ENCODE results near the gene CTNNA1. TPM values are rescaled to one million over a fixed set of nuclear protein-coding genes. Genes with fewer than 3 reads are reported as not detected.
A peak's percentile ranks its signal among the peaks of the same experiment; 100 is the strongest.

The CTNNA1 gene
- total and polyA plus RNA-seq, 9 of the 15 experiments (the other 6 are each of a cell fraction or from before 2014, with no cell fraction given): 29.6 to 117 (median 89.1) TPM

- TF ChIP-seq ETV1 (tag; conservative IDR thresholded peaks at IDR 0.05; ENCODE audit: low read depth): no peak
These were observed 62.3 kb downstream of the CTNNA1 start (continued) for GRCh38 chr5:138815529-138815928.

- Histone ChIP-seq H3K9me1 (ENCODE audit: control insufficient read depth, insufficient read depth, low read length) (no peaks in the 10 kb centered on the region), H2AFZ (ENCODE audit: low read depth, low read length) (no peak overlapping the region), H3K4me1 (replicated peaks in 1 of 2; ENCODE audit: control insufficient read depth in 2 of 2, insufficient read depth in 2 of 2, low read length in 2 of 2) (no peaks in the 10 kb centered on the region), H3K4me3 (no peak overlapping the region), H3K27ac (ENCODE audit: extremely low read depth, low read depth, low read length) (no peak overlapping the region), H4K20me1 (replicated peaks; ENCODE audit: control insufficient read depth, insufficient read depth, low read length) (no peaks in the 10 kb centered on the region), H3K9ac (ENCODE audit: insufficient read depth in 1 of 2, low read depth in 2 of 2, low read length in 2 of 2) (no peak overlapping the region), H3K79me2 (ENCODE audit: control insufficient read depth, insufficient read depth, low read length) (no peaks in the 10 kb centered on the region), H3K27me3 (ENCODE audit: control insufficient read depth in 2 of 2, insufficient read depth in 2 of 2, low read length in 2 of 2) (no peaks in the 10 kb centered on the region), H3K4me2 (ENCODE audit: insufficient read depth, low read length) (no peak overlapping the region), H3K9me3 (replicated peaks; ENCODE audit: control insufficient read depth, insufficient read depth, low read depth, low read length) (no peaks in the 10 kb centered on the region), H3K36me3 (ENCODE audit: control insufficient read depth, insufficient read depth, low read length) (peaks cover 13% of the 10 kb centered on the region; the same call in 2 of the 3 replicates)
- DNase-seq (ENCODE audit: extremely low read depth in 1 of 4, low spot score in 3 of 4): no peak
- CTCF ChIA-PET (ENCODE audit: low intra/inter-chr PET ratio): no interaction called here
- POLR2A ChIA-PET: no interaction called here
- FAIRE-seq: no peak
- TF ChIP-seq STAT5A (IDR thresholded peaks at IDR 0.05; ENCODE audit: borderline replicate concordance, low read length): no peak
- in situ Hi-C loops (cut with MboI) (no loop called here), intact Hi-C loops (cut with micrococcal nuclease) (no loop called here)
- ATAC-seq: no peak
- no TSS peak for BruUV-seq (replicated peaks)
- WGBS (ENCODE audit: insufficient coverage, low coverage, missing lambda C conversion rate): 100% methylated on average over 1 of the region's 1 CpG
These were observed 64.0 kb downstream of the CTNNA1 start for GRCh38 chr5:138817241-138817640.

- FAIRE-seq: no peak
- BruUV-seq (replicated peaks): no TSS peak
- Histone ChIP-seq H3K4me2 (ENCODE audit: insufficient read depth, low read length) (no peak overlapping the region), H3K4me1 (replicated peaks in 1 of 2; ENCODE audit: control insufficient read depth in 2 of 2, insufficient read depth in 2 of 2, low read length in 2 of 2) (no peaks in the 10 kb centered on the region), H4K20me1 (replicated peaks; ENCODE audit: control insufficient read depth, insufficient read depth, low read length) (no peaks in the 10 kb centered on the region), H3K9me3 (replicated peaks; ENCODE audit: control insufficient read depth, insufficient read depth, low read depth, low read length) (no peaks in the 10 kb centered on the region), H3K4me3 (no peak overlapping the region), H3K79me2 (ENCODE audit: control insufficient read depth, insufficient read depth, low read length) (no peaks in the 10 kb centered on the region), H3K27ac (ENCODE audit: extremely low read depth, low read depth, low read length) (no peak overlapping the region), H3K9ac (ENCODE audit: insufficient read depth in 1 of 2, low read depth in 2 of 2, low read length in 2 of 2) (peak overlapping the region in 1 of 2 experiments; percentile 8; a peak in 1 of 4 replicates), H3K36me3 (ENCODE audit: control insufficient read depth, insufficient read depth, low read length) (peaks cover 2% of the 10 kb centered on the region; the same call in 2 of the 3 replicates), H2AFZ (ENCODE audit: low read depth, low read length) (no peak overlapping the region), H3K27me3 (ENCODE audit: control insufficient read depth in 2 of 2, insufficient read depth in 2 of 2, low read length in 2 of 2) (no peaks in the 10 kb centered on the region), H3K9me1 (ENCODE audit: control insufficient read depth, insufficient read depth, low read length) (no peaks in the 10 kb centered on the region)
- 88% methylated on average over 4 of the region's 4 CpGs for WGBS (ENCODE audit: insufficient coverage, low coverage, missing lambda C conversion rate)
- DNase-seq (ENCODE audit: extremely low read depth in 1 of 4, low spot score in 3 of 4): peak in 1 of 4 experiments; percentile 19
- ATAC-seq: no peak
- TF ChIP-seq HDAC1 (IDR thresholded peaks at IDR 0.05): no peak
- CTCF ChIA-PET (ENCODE audit: low intra/inter-chr PET ratio): no interaction called here
- intact Hi-C loops (cut with micrococcal nuclease) (no loop called here), in situ Hi-C loops (cut with MboI) (no loop called here)
- POLR2A ChIA-PET: no interaction called here
These were observed 65.9 kb downstream of the CTNNA1 start for GRCh38 chr5:138819081-138819480.

All from K562 (cell line).